SK-N-SH (cell line): ENCODE results near the gene GAP43. TPM values are rescaled to one million over a fixed set of nuclear protein-coding genes. Genes with fewer than 3 reads are reported as not detected.

ENCODE experiments used
- CTCF ChIA-PET: fragments of 300-600, 350-600 bp; formaldehyde crosslinking; extraction: SDS; loops from one replicate; lab custom pipeline; 2021; lab: Yijun Ruan, JAX
- POLR2A ChIA-PET: fragments of 350-600 bp; sonication (Branson Sonifier 250); formaldehyde crosslinking; extraction: SDS; loops from one replicate; lab custom pipeline; 2020; ENCODE audit warnings: antibody characterized with exemption, inconsistent platforms; lab: Yijun Ruan, JAX
- DNase-seq: peaks from one replicate; pipeline ENCODE4 v3.0.0; 2012
- H2AFZ ChIP-seq: fragments of 200-600 bp; sonication (generic); 2 replicates; pipeline ENCODE4 v1.8.1; 2016; ENCODE audit warnings: antibody characterized with exemption, mild to moderate bottlenecking, low read depth
- H3F3A ChIP-seq: fragments of 200-600 bp; sonication (generic); replicated peaks from 2 replicates; pipeline ENCODE3; 2016; ENCODE audit warnings: antibody characterized with exemption, mild to moderate bottlenecking; ENCODE audit not compliant: insufficient read depth
- H3K27ac ChIP-seq, 2 experiments: fragments of 200-500 bp in 1 of 2; fragments of 200-600 bp in 1 of 2; sonication (Bioruptor generic) in 1 of 2; sonication (generic), shearing (Covaris generic) in 1 of 2; 2 replicates each; pipeline versions ENCODE4 v1.5.1 to v1.6.1; 2014 to 2016; ENCODE audit warnings: low read depth in 2 of 2, inconsistent platforms in 1 of 2, low read length in 1 of 2, mild to moderate bottlenecking in 1 of 2, mixed read lengths in 1 of 2
- H3K27me3 ChIP-seq: fragments of 200-600 bp; sonication (generic), shearing (Covaris generic); 2 replicates; pipeline ENCODE4 v1.6.1; 2016; ENCODE audit warnings: mixed run types; ENCODE audit not compliant: insufficient read depth
- H3K36me3 ChIP-seq, 2 experiments: fragments of 200-500 bp in 1 of 2; fragments of 200-600 bp in 1 of 2; sonication (Bioruptor generic) in 1 of 2; sonication (generic) in 1 of 2; replicated peaks in 1 of 2; 2 replicates each; pipeline versions ENCODE3 to v1.5.1; 2014 to 2016; ENCODE audit warnings: low read length in 1 of 2, mild to moderate bottlenecking in 1 of 2; ENCODE audit not compliant: insufficient read depth in 2 of 2, control insufficient read depth in 1 of 2
- H3K4me1 ChIP-seq, 2 experiments: fragments of 200-500 bp in 1 of 2; fragments of 200-600 bp in 1 of 2; sonication (Bioruptor generic) in 1 of 2; sonication (generic), shearing (Covaris generic) in 1 of 2; 2 replicates each; pipeline versions ENCODE4 v1.5.1 to v1.6.1; 2014 to 2016; ENCODE audit warnings: low read depth in 1 of 2, low read length in 1 of 2, mixed run types in 1 of 2; ENCODE audit not compliant: insufficient read depth in 2 of 2, control insufficient read depth in 1 of 2
- H3K4me2 ChIP-seq: fragments of 200-600 bp; sonication (generic), shearing (Covaris generic); 2 replicates; pipeline ENCODE4 v1.6.1; 2017; ENCODE audit warnings: mixed run types
- H3K4me3 ChIP-seq, 2 experiments: fragments of 200-500 bp in 1 of 2; fragments of 200-600 bp in 1 of 2; sonication (Bioruptor generic) in 1 of 2; sonication (generic), shearing (Covaris generic) in 1 of 2; 2 replicates each; pipeline versions ENCODE4 v1.5.1 to v1.8.1; 2014 to 2016; ENCODE audit warnings: low read depth in 2 of 2, inconsistent platforms in 1 of 2, low read length in 1 of 2, mild to moderate bottlenecking in 1 of 2, mixed read lengths in 1 of 2, moderate library complexity in 1 of 2
- H3K79me2 ChIP-seq: fragments of 200-600 bp; sonication (generic); 2 replicates; pipeline ENCODE4 v1.8.1; 2017; ENCODE audit warnings: mild to moderate bottlenecking; ENCODE audit not compliant: insufficient read depth
- H3K9ac ChIP-seq: fragments of 200-600 bp; sonication (generic); 2 replicates; pipeline ENCODE4 v1.6.1; 2017; ENCODE audit warnings: mixed run types
- H3K9me2 ChIP-seq: fragments of 200-600 bp; sonication (generic); 2 replicates; pipeline ENCODE4 v1.6.1; 2017; ENCODE audit warnings: mixed run types
- H3K9me3 ChIP-seq: fragments of 200-600 bp; sonication (generic); 2 replicates; pipeline ENCODE4 v1.6.1; 2017; ENCODE audit warnings: mixed run types, mild to moderate bottlenecking, moderate library complexity
- H4K20me1 ChIP-seq: fragments of 200-600 bp; sonication (generic); 2 replicates; pipeline ENCODE4 v1.6.1; 2017; ENCODE audit warnings: mild to moderate bottlenecking, mixed run types; ENCODE audit not compliant: insufficient read depth
- ELF1 ChIP-seq: IDR thresholded peaks from 2 replicates; pipeline ENCODE4 v1.4.0; 2012
- EZH2phosphoT487 ChIP-seq: fragments of 200-600 bp; sonication (generic); IDR thresholded peaks from 2 replicates; pipeline ENCODE4 v1.6.1; 2017; ENCODE audit warnings: low read depth, mixed run types, mild to moderate bottlenecking, antibody characterized with exemption, moderate library complexity, borderline replicate concordance
- FOXJ3 ChIP-seq: sonication (generic); formaldehyde crosslinking; IDR thresholded peaks from 2 replicates; pipeline ENCODE4 v1.5.1; 2020; ENCODE audit warnings: mild to moderate bottlenecking, missing genetic modification reagents
- MXI1 ChIP-seq: IDR thresholded peaks from 2 replicates; pipeline ENCODE4 v1.6.1; 2012; ENCODE audit warnings: mild to moderate bottlenecking, low read depth, low read length, improper control_type of control experiment
- NRF1 ChIP-seq: IDR thresholded peaks from 2 replicates; pipeline ENCODE4 v1.6.1; 2012; ENCODE audit warnings: low read depth, mild to moderate bottlenecking, low read length
- POLR2AphosphoS5 ChIP-seq: IDR thresholded peaks from 2 replicates; pipeline ENCODE4 v1.6.1; 2012; ENCODE audit warnings: low read depth, low read length
- RCOR1 ChIP-seq: fragments of 150-350 bp; IDR thresholded peaks from 2 replicates; pipeline ENCODE4 v1.6.1; 2017; ENCODE audit warnings: antibody characterized with exemption, low read length
- RXRA ChIP-seq: IDR thresholded peaks from 2 replicates; pipeline ENCODE4 v1.4.0; 2012; ENCODE audit warnings: low read depth, mild to moderate bottlenecking, borderline replicate concordance
- SMC3 ChIP-seq: IDR thresholded peaks from 2 replicates; pipeline ENCODE4 v1.6.1; 2012; ENCODE audit warnings: low read depth, low read length, improper control_type of control experiment
- TEAD4 ChIP-seq: IDR thresholded peaks from 2 replicates; pipeline ENCODE4 v1.4.0; 2012; ENCODE audit warnings: mild to moderate bottlenecking, borderline replicate concordance; ENCODE audit not compliant: insufficient read depth
- YY1 ChIP-seq: IDR thresholded peaks from 2 replicates; pipeline ENCODE4 v1.4.0; 2012; ENCODE audit warnings: low read depth, mild to moderate bottlenecking
- polyA plus RNA-seq, 3 experiments: library from polyadenylated mRNA; depleted of rRNA; stranded (reverse); fragments of >200 nt; gene quantifications; 2 replicates each; pipeline ENCODE4 v1.2.3, GENCODE V29; 2012
- TF ChIP-seq, protein P1 (sequence below): fragments of 150-350 bp; IDR thresholded peaks from 2 replicates; pipeline ENCODE4 v1.6.1; 2017; ENCODE audit warnings: antibody characterized with exemption, low read length, low read depth, borderline replicate concordance
- TF ChIP-seq, protein P2 (sequence below): IDR thresholded peaks from 2 replicates; pipeline ENCODE4 v1.6.1; 2012; ENCODE audit warnings: mild to moderate bottlenecking, low read depth, low read length, moderate library complexity

GAP43 gene
- polyA plus RNA-seq, 1 of the 3 experiments (the other 2 are of a cell fraction), result 14.0 TPM

DNA sequence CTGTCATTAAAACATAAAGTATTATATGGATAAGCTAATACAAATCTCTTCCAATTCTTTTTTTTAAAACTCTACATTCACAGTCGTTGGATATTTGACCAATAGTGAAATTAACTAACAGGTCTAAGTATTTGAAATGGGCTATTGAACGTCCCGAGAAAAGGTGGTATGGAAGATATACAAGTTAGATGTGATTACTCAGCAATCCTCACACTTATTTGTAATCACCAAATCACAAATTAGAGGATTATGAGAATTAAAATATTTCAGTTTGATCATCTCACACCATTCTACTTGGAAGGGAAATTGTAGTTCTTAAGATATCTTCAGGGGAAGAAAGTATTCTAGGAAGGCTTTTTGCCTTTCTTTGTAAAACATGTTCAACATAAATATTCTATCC is 60.5 kb downstream of the GAP43 start (continued):
- no peak for TF ChIP-seq YY1
- TF ChIP-seq POLR2AphosphoS5, result no peak
- no peak for TF ChIP-seq RCOR1

- ChIA-PET CTCF (interaction anchor here (1.0 to 1.8 kb wide), 4 partner anchors 8 to 468 kb away, joined by 4 to 5 read pairs (median 4); no protein-coding TSS in a partner anchor), POLR2A (no interaction called here)
- DNase-seq, result no peak
- H3K9me3 ChIP-seq, result no peaks in the 10 kb centered on the region
- TF ChIP-seq MXI1 (no peak), EZH2phosphoT487 (no peak), TEAD4 (no peak), RXRA (no peak), ELF1 (no peak), NRF1 (no peak), FOXJ3 (no peak), SMC3 (no peak)
- TF ChIP-seq, protein P1, sequence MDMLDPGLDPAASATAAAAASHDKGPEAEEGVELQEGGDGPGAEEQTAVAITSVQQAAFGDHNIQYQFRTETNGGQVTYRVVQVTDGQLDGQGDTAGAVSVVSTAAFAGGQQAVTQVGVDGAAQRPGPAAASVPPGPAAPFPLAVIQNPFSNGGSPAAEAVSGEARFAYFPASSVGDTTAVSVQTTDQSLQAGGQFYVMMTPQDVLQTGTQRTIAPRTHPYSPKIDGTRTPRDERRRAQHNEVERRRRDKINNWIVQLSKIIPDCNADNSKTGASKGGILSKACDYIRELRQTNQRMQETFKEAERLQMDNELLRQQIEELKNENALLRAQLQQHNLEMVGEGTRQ, result no peak
- TF ChIP-seq, protein P2, sequence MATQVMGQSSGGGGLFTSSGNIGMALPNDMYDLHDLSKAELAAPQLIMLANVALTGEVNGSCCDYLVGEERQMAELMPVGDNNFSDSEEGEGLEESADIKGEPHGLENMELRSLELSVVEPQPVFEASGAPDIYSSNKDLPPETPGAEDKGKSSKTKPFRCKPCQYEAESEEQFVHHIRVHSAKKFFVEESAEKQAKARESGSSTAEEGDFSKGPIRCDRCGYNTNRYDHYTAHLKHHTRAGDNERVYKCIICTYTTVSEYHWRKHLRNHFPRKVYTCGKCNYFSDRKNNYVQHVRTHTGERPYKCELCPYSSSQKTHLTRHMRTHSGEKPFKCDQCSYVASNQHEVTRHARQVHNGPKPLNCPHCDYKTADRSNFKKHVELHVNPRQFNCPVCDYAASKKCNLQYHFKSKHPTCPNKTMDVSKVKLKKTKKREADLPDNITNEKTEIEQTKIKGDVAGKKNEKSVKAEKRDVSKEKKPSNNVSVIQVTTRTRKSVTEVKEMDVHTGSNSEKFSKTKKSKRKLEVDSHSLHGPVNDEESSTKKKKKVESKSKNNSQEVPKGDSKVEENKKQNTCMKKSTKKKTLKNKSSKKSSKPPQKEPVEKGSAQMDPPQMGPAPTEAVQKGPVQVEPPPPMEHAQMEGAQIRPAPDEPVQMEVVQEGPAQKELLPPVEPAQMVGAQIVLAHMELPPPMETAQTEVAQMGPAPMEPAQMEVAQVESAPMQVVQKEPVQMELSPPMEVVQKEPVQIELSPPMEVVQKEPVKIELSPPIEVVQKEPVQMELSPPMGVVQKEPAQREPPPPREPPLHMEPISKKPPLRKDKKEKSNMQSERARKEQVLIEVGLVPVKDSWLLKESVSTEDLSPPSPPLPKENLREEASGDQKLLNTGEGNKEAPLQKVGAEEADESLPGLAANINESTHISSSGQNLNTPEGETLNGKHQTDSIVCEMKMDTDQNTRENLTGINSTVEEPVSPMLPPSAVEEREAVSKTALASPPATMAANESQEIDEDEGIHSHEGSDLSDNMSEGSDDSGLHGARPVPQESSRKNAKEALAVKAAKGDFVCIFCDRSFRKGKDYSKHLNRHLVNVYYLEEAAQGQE, result no peak
- no peak overlapping the region for H3K4me2 ChIP-seq
- H3K4me1 ChIP-seq, result no peaks in the 10 kb centered on the region
- H2AFZ ChIP-seq, result no peak overlapping the region
- no peaks in the 10 kb centered on the region for H4K20me1 ChIP-seq
- no peaks in the 10 kb centered on the region for H3F3A ChIP-seq
- no peaks in the 10 kb centered on the region for H3K27me3 ChIP-seq
- no peak overlapping the region for H3K27ac ChIP-seq
- no peaks in the 10 kb centered on the region for H3K79me2 ChIP-seq
- H3K4me3 ChIP-seq, result no peak overlapping the region
- no peaks in the 10 kb centered on the region for H3K36me3 ChIP-seq
- H3K9ac ChIP-seq, result no peak overlapping the region
- no peaks in the 10 kb centered on the region for H3K9me2 ChIP-seq
Observed at GRCh38 chr3:115685097-115685496, 61.8 kb downstream of the GAP43 start.
